Stimulated activated CD4-positive, alpha-beta T cell treated with anti-CD3 and anti-CD28 coated beads, TNF-alpha, amount 100 ng/mL, for 4 hours (primary cell): ENCODE data around the gene ATXN1.
"Not testable (repeated sequence)": the region's sequence is repeated elsewhere in the genome, so short reads cannot be mapped to it uniquely, and the experiment has no call there.

ENCODE experiments used
- DNase-seq, 3 experiments: peaks; one replicate each; pipeline ENCODE4 v3.0.0-alpha.2; 2020; ENCODE audit warnings: low read depth in 3 of 3

ATXN1 gene

GRCh38 chr6:16277101-16277981 lies 483.9 kb downstream of the ATXN1 start:
- DNase-seq, result no peak

GRCh38 chr6:16274885-16275589 lies 486.2 kb downstream of the ATXN1 start:
- DNase-seq, result no peak

- no peak for DNase-seq
These were observed 486.8 kb downstream of the ATXN1 start for GRCh38 chr6:16274483-16274882.

GRCh38 chr6:16273256-16273655 lies 488.0 kb downstream of the ATXN1 start:
- no peak for DNase-seq

GRCh38 chr6:16272201-16272600 lies 489.1 kb downstream of the ATXN1 start:
- no peak for DNase-seq

GRCh38 chr6:16271428-16271827 lies 489.8 kb downstream of the ATXN1 start:
- no peak for DNase-seq

- no peak for DNase-seq
These were observed 491.0 kb downstream of the ATXN1 start for GRCh38 chr6:16270178-16270794.

- not testable (repeated sequence) for DNase-seq
These were observed 491.7 kb downstream of the ATXN1 start for GRCh38 chr6:16269442-16270070.

GRCh38 chr6:16267428-16268263 lies 493.6 kb downstream of the ATXN1 start:
- DNase-seq, result no peak

GRCh38 chr6:16265351-16266341 lies 495.6 kb downstream of the ATXN1 start:
- DNase-seq, result no peak

GRCh38 chr6:16264785-16265184 lies 496.5 kb downstream of the ATXN1 start:
- no peak for DNase-seq

- not testable (repeated sequence) for DNase-seq
These were observed 497.7 kb downstream of the ATXN1 start for GRCh38 chr6:16263464-16264099.

GRCh38 chr6:16262773-16263172 lies 498.5 kb downstream of the ATXN1 start:
- DNase-seq, result not testable (repeated sequence)

GRCh38 chr6:16260602-16261001 lies 500.7 kb downstream of the ATXN1 start:
- not testable (repeated sequence) for DNase-seq

GRCh38 chr6:16259604-16260003 lies 501.7 kb downstream of the ATXN1 start:
- not testable (repeated sequence) for DNase-seq

GRCh38 chr6:16258709-16259075 lies 502.6 kb downstream of the ATXN1 start:
- no peak for DNase-seq

GRCh38 chr6:16257999-16258708 lies 503.1 kb downstream of the ATXN1 start:
- no peak for DNase-seq

GRCh38 chr6:16256781-16257180 lies 504.5 kb downstream of the ATXN1 start:
- DNase-seq, result no peak

- DNase-seq, result no peak
These were observed 506.7 kb downstream of the ATXN1 start for GRCh38 chr6:16254535-16254934.
